UCSD-AML1 (cell line): ENCODE results near the gene LONP1.

Experiments used
- DNase-seq: peaks from one replicate; lab custom pipeline; 2025; ENCODE audit not compliant: unreplicated experiment; lab: John Stamatoyannopoulos, UW

LONP1 gene

DNA sequence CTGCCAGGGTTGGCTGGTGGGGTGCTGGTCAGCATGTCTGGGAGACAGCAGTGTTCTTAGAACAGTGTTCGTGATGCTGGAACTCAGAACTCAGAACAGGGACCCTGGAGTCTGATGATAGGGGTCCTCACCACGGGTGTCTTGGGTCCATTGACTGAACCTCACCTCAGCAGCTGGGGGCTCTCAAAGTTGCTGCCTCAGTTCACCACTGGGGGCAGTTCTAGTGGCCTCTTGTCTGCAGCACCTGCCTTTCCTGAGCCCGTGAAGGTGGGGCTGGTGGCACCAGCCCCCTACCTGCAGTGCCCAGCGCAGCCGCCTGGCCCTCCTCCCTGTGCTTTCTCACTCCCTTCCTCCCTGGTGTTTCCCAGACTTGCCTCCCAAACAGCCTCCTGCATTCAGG lies 68.6 kb downstream of the LONP1 start:
- no peak for DNase-seq

- no peak for DNase-seq
Observed at GRCh38 chr19:5648464-5648863, 71.5 kb downstream of the LONP1 start.

GRCh38 chr19:5646703-5647102 lies 73.2 kb downstream of the LONP1 start:
- DNase-seq, result no peak

- DNase-seq, result no peak
Observed at GRCh38 chr19:5645409-5645808, 74.5 kb downstream of the LONP1 start.

DNA sequence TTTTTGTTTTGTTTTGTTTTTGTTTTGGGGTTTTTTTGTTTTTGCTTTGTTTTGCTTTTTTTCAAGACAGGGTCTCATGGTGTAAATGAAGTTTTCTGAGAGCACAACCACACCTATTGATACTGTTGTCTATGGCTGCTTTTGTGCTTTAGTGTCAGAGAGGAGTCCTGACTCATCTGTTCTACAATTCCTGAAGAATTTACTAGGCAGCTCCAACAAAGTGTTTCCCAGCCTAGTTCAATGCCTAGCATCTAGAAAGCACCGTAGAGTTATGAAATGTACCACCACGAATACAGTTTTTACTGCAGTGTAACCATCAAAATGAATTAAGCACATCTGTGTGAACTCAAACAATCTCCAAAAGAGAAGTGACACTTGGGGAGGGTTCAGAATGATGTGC lies 75.9 kb downstream of the LONP1 start:
- DNase-seq, result no peak

GRCh38 chr19:5643060-5643459 lies 76.9 kb downstream of the LONP1 start:
- no peak for DNase-seq

GRCh38 chr19:5642204-5642603 lies 77.7 kb downstream of the LONP1 start:
- DNase-seq, result no peak
